Loucy (cell line): ENCODE data around the gene ASXL3.
A peak's percentile ranks its signal among the peaks of the same experiment; 100 is the strongest.

Source experiments
- H2AFZ ChIP-seq: fragments of 200-600 bp; sonication (generic); 2 replicates; pipeline ENCODE4 v1.6.0; 2016; ENCODE audit warnings: antibody characterized with exemption, mild to moderate bottlenecking, low read length, moderate library complexity
- H3F3A ChIP-seq: fragments of 200-600 bp; 2 replicates; pipeline ENCODE4 v1.6.0; 2016; ENCODE audit warnings: antibody characterized with exemption, low read depth, mild to moderate bottlenecking
- H3K27me3 ChIP-seq: fragments of 200-600 bp; sonication (generic); 2 replicates; pipeline ENCODE4 v1.6.1; 2014; ENCODE audit warnings: low read length, mild to moderate bottlenecking; ENCODE audit not compliant: insufficient read depth, poor library complexity, severe bottlenecking
- H3K36me3 ChIP-seq: fragments of 200-600 bp; sonication (generic); 2 replicates; pipeline ENCODE4 v1.6.1; 2016; ENCODE audit warnings: low read length; ENCODE audit not compliant: insufficient read depth
- H3K4me1 ChIP-seq: fragments of 200-600 bp; sonication (generic); 2 replicates; pipeline ENCODE4 v1.5.1; 2014; ENCODE audit warnings: low read length, mild to moderate bottlenecking; ENCODE audit not compliant: insufficient read depth, poor library complexity, severe bottlenecking
- H3K4me2 ChIP-seq: fragments of 200-600 bp; sonication (generic); 2 replicates; pipeline ENCODE4 v1.6.0; 2014; ENCODE audit warnings: antibody characterized with exemption, low read length, low read depth, mild to moderate bottlenecking; ENCODE audit not compliant: poor library complexity, severe bottlenecking
- H3K4me3 ChIP-seq: fragments of 200-600 bp; sonication (generic); 2 replicates; pipeline ENCODE4 v1.5.1; 2014; ENCODE audit warnings: low read length, mild to moderate bottlenecking, mixed read lengths; ENCODE audit not compliant: poor library complexity, severe bottlenecking
- H3K79me2 ChIP-seq: fragments of 200-600 bp; sonication (generic); 2 replicates; pipeline ENCODE4 v1.6.1; 2014; ENCODE audit warnings: low read length; ENCODE audit not compliant: insufficient read depth
- H3K9ac ChIP-seq: fragments of 200-600 bp; sonication (generic); 2 replicates; pipeline ENCODE4 v1.6.0; 2014; ENCODE audit warnings: mild to moderate bottlenecking, low read depth, low read length, moderate library complexity; ENCODE audit not compliant: poor library complexity, severe bottlenecking
- H3K9me2 ChIP-seq: fragments of 200-600 bp; sonication (generic); replicated peaks from 2 replicates; pipeline ENCODE4 v1.6.1; 2016; ENCODE audit warnings: low read depth, low read length, mixed read lengths
- H3K9me3 ChIP-seq: fragments of 200-600 bp; sonication (generic); 2 replicates; pipeline ENCODE4 v1.6.1; 2014; ENCODE audit warnings: mild to moderate bottlenecking, antibody characterized with exemption, low read length, low read depth; ENCODE audit not compliant: insufficient read depth
- H4K20me1 ChIP-seq: fragments of 200-600 bp; sonication (generic); 2 replicates; pipeline ENCODE4 v1.6.0; 2014; ENCODE audit warnings: antibody characterized with exemption, low read length, mild to moderate bottlenecking; ENCODE audit not compliant: insufficient read depth, poor library complexity, severe bottlenecking
- CTCF ChIP-seq: fragments of 200-600 bp; sonication (generic); conservative IDR thresholded peaks from 2 replicates; pipeline ENCODE4 v1.5.1; 2014; ENCODE audit warnings: mild to moderate bottlenecking, antibody characterized with exemption, low read length
- EZH2phosphoT487 ChIP-seq: fragments of 200-600 bp; IDR thresholded peaks from 2 replicates; pipeline ENCODE4 v1.6.1; 2018; ENCODE audit warnings: antibody characterized with exemption, mild to moderate bottlenecking, moderate library complexity, borderline replicate concordance

ASXL3 gene

GRCh38 chr18:33606621-33607020 lies 28.6 kb downstream of the ASXL3 start:
- TF ChIP-seq EZH2phosphoT487 (no peak), CTCF (peak; percentile 46)
- Histone ChIP-seq H3K4me1 (peaks cover 10% of the 10 kb centered on the region), H4K20me1 (no peaks in the 10 kb centered on the region), H3K9ac (no peak overlapping the region), H3F3A (no peaks in the 10 kb centered on the region), H3K4me2 (no peak overlapping the region), H3K27me3 (no peaks in the 10 kb centered on the region), H3K4me3 (no peak overlapping the region), H2AFZ (no peak overlapping the region), H3K36me3 (no peaks in the 10 kb centered on the region), H3K9me2 (no peaks in the 10 kb centered on the region), H3K9me3 (no peaks in the 10 kb centered on the region), H3K79me2 (no peaks in the 10 kb centered on the region)

- Histone ChIP-seq H3K4me1 (no peaks in the 10 kb centered on the region), H3K9ac (no peak overlapping the region), H3K79me2 (no peaks in the 10 kb centered on the region), H3K4me2 (no peak overlapping the region), H2AFZ (no peak overlapping the region), H3K4me3 (no peak overlapping the region), H3F3A (no peaks in the 10 kb centered on the region), H3K9me3 (no peaks in the 10 kb centered on the region), H3K36me3 (no peaks in the 10 kb centered on the region), H3K27me3 (no peaks in the 10 kb centered on the region), H3K9me2 (no peaks in the 10 kb centered on the region), H4K20me1 (no peaks in the 10 kb centered on the region)
- TF ChIP-seq EZH2phosphoT487 = no peak
- TF ChIP-seq CTCF = no peak
Measured at GRCh38 chr18:33611525-33612135, 33.6 kb downstream of the ASXL3 start.

- Histone ChIP-seq H3K4me3 (no peak overlapping the region), H4K20me1 (no peaks in the 10 kb centered on the region)
- TF ChIP-seq EZH2phosphoT487 (no peak), CTCF (no peak)
Measured at GRCh38 chr18:33612632-33613031, 34.6 kb downstream of the ASXL3 start.

More at GRCh38 chr18:33612632-33613031, 34.6 kb downstream of the ASXL3 start:
- Histone ChIP-seq H3K27me3 (no peaks in the 10 kb centered on the region), H3K9ac (no peak overlapping the region), H3K4me2 (no peak overlapping the region), H3K79me2 (no peaks in the 10 kb centered on the region), H3K4me1 (no peaks in the 10 kb centered on the region), H3K9me2 (no peaks in the 10 kb centered on the region), H3K9me3 (no peaks in the 10 kb centered on the region), H3F3A (no peaks in the 10 kb centered on the region), H3K36me3 (no peaks in the 10 kb centered on the region), H2AFZ (no peak overlapping the region)
